Adipose tissue (tissue), 3 donors: ENCODE data around the gene PNRC2. TPM values are rescaled to one million over a fixed set of nuclear protein-coding genes. Genes with fewer than 3 reads are reported as not detected.

Experiments
- H3K27ac ChIP-seq: one replicate; pipeline ENCODE4 v1.5.1; 2013; ENCODE audit warnings: low read depth, low read length
- WGBS, 3 donors: extraction: QIAGEN DNeasy Blood & Tissue Kit; methylation state at CpG; one replicate each; pipeline ENCODE4 v1.1.7; 2013; 5-methylcytosine and 5-hydroxymethylcytosine counted together
- polyA plus RNA-seq, 3 donors: library from polyadenylated mRNA; stranded (reverse); fragments of 200-250 nt; gene quantifications; one replicate each; pipeline ENCODE4 v1.2.3, GENCODE V29; 2013
- donor health status: healthy with polysubstance abuse.
- donor health status: Bipolar disorder and iron deficiency.
- donor health status: healthy.

Gene PNRC2, protein sequence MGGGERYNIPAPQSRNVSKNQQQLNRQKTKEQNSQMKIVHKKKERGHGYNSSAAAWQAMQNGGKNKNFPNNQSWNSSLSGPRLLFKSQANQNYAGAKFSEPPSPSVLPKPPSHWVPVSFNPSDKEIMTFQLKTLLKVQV
- polyA plus RNA-seq, result 100 to 1,000 TPM in 1 of 3 donors, 10 to 100 TPM in 2; 27.6 to 113 (median 85.2) TPM

GRCh38 chr1:23959461-23960290 lies at the start of gene PNRC2:
TSS of gene PNRC2 (plus strand) at chr1:23959828. CDS start at chr1:23961458, 1,630 bp downstream.
- peak within 1 kb of the TSS; percentile 82 for H3K27ac ChIP-seq
- 0 to 1% (median 1%) methylated on average over 77 to 84 of the region's 84 CpGs for WGBS, 3 donors

- 92 to 94% (median 92%) methylated on average over 8 of the region's 8 CpGs for WGBS, 3 donors
- no peak overlapping the region for H3K27ac ChIP-seq
Observed at GRCh38 chr1:23910144-23910543, 49.5 kb upstream of the PNRC2 start.

- no peak overlapping the region for H3K27ac ChIP-seq
- 65 to 72% (median 66%) methylated on average over 11 of the region's 11 CpGs for WGBS, 3 donors
Observed at GRCh38 chr1:23910553-23911246, 48.9 kb upstream of the PNRC2 start.

DNA sequence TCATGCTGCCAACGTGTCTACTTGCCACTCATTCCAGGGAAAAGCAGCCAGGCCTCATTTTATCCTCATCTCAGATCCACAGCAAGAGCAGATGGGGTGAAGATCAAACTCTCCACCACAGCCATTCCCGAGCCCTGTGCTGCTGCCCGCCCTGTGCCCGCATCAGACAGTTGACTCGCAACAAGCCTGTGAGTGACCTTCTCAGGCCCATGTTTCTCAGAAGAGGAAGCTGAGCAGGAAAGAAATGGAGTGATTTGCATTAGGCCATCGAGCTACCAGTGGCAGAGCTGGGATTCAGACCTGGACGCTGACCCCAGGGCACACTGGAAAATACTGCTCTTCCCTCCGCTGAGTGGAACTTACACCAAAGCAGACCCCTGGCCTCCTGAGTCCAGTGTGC lies 47.7 kb upstream of the PNRC2 start:
- WGBS, 3 donors, result 77 to 82% (median 80%) methylated on average over 8 of the region's 8 CpGs
- no peak overlapping the region for H3K27ac ChIP-seq

DNA sequence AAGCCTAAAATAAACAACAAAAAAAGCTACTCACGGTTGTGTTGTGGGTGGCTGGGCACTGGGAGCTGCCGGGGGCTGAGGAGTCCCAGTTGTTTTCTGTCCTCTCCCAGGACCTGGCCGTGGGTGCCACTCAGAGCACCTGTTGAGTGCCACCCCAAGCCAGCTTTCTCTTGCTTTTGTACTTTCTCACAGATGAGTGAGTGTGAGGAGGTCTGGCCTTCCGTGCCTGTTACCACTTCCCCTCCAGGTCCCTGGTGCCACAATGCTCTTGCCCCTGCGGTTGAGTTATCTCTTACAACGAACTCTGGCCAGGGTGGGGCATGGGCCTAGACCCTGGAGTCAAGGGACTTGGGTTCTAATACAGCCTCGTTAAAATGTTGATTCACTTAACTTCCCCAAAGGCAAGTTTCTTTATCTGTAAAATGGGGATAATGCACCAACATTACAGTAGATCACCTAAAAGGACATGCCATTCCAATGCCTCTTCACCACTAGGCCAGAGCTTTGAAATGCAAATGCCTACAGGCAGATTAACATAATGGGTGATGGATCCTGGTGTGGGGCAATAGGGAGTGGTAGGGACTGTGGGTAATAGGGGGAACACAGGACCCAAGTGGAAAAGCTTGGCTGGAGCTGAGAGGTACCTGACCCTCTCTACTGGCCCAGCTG lies 46.3 kb upstream of the PNRC2 start, which contains the start of gene CNR2:
Gene CNR2, minus strand, starts transcription at position 151 of the 669 bp plus-strand sequence. CDS start 37,745 bp downstream, outside the sequence.
- WGBS, 3 donors, result 47 to 77% (median 63%) methylated on average over 7 of the region's 7 CpGs
- no peak within 1 kb of the TSS for H3K27ac ChIP-seq

GRCh38 chr1:23914921-23915320 lies 44.7 kb upstream of the PNRC2 start:
- 97 to 98% (median 98%) methylated on average over 4 of the region's 4 CpGs for WGBS, 3 donors
- no peak overlapping the region for H3K27ac ChIP-seq

GRCh38 chr1:23915466-23915865 lies 44.2 kb upstream of the PNRC2 start:
- no peak overlapping the region for H3K27ac ChIP-seq
- WGBS, 3 donors, result 96 to 99% (median 97%) methylated on average over 5 of the region's 5 CpGs

DNA sequence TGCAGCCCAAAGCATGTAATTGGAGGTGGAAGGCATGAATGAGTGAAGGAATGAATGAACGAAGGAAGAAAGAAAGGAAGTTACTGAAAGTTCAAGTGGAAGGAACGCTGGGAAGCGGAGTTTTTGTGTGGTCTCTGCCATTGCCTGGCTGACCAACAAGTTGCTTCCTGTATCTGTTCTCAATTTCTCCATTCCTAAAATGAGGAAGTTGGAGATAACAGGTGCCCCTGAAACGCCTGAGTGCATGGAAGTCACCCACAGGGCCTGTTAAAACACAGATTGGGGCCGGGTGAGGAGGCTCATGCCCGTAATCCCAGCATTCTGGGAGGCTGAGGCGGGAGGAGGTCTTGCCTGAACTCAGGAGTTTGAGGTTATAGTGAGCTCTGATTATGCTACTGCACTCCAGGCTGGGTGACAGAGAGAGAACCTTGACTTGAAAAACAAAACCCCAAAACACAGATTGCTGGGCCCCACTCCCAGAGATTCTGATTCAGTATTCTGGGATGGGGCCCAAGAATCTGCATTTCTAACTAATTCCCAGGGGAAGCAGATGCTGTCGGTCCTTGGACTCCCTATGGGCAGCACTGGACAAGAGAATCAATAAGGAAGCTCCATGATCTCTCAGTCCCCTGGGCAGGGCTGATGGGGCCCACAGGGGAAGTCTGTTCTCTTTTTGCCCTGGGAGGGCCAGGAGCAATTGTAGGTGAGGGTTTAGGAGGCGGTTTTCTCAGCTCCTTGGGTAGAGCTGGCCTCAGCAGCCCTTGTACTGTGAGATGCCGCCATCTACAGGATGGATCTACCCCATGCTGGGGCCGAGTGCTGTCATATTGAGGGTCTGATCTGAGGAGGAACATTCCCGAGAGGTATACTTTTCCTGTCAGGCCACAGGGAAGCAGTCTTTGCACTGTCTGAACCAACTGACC lies 43.2 kb upstream of the PNRC2 start:
- WGBS, 3 donors, result 31 to 49% (median 42%) methylated on average over 12 of the region's 12 CpGs
- H3K27ac ChIP-seq, result no peak overlapping the region

- 81 to 87% (median 85%) methylated on average over 8 of the region's 8 CpGs for WGBS, 3 donors
Observed at GRCh38 chr1:23922321-23922943, 37.2 kb upstream of the PNRC2 start.

GRCh38 chr1:23923592-23924499 lies 35.8 kb upstream of the PNRC2 start:
- 32 to 42% (median 37%) methylated on average over 8 of the region's 8 CpGs for WGBS, 3 donors
- no peak overlapping the region for H3K27ac ChIP-seq

More at GRCh38 chr1:23922321-23922943, 37.2 kb upstream of the PNRC2 start:
- H3K27ac ChIP-seq, result no peak overlapping the region

DNA sequence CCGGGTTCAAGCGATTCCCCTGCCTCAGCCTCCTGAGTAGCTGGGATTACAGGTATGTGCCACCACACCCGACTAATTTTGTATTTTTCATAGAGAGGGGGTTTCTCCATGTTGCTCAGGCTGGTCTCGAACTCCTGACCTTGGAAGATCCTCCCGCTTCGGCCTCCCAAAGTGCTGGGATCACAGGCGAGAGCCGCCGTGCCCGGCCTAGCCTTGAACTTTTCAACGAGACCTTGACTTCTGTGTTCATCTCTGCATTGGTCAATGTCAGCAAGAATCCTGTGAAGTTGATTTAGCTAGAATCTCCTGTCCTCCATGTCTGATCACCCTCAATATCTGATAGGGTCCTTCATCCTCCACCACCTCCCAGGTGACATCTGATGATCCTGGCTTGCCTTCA lies 35.0 kb upstream of the PNRC2 start:
- H3K27ac ChIP-seq, result no peak overlapping the region
- WGBS, 3 donors, result 92 to 95% (median 95%) methylated on average over 11 of the region's 11 CpGs

- 81 to 93% (median 87%) methylated on average over 3 of the region's 3 CpGs for WGBS, 3 donors
- H3K27ac ChIP-seq, result no peak overlapping the region
Observed at GRCh38 chr1:23925279-23925678, 34.3 kb upstream of the PNRC2 start.

- 69 to 70% (median 70%) methylated on average over 1 of the region's 1 CpG for WGBS, 3 donors
- H3K27ac ChIP-seq, result no peak overlapping the region
Observed at GRCh38 chr1:23927097-23927496, 32.5 kb upstream of the PNRC2 start.

GRCh38 chr1:23928789-23929188 lies 30.8 kb upstream of the PNRC2 start:
- H3K27ac ChIP-seq, result no peak overlapping the region
- WGBS, 3 donors, result 80 to 85% (median 84%) methylated on average over 4 of the region's 4 CpGs

- 83 to 86% (median 85%) methylated on average over 5 of the region's 5 CpGs for WGBS, 3 donors
- no peak overlapping the region for H3K27ac ChIP-seq
Observed at GRCh38 chr1:23930270-23930669, 29.4 kb upstream of the PNRC2 start.

DNA sequence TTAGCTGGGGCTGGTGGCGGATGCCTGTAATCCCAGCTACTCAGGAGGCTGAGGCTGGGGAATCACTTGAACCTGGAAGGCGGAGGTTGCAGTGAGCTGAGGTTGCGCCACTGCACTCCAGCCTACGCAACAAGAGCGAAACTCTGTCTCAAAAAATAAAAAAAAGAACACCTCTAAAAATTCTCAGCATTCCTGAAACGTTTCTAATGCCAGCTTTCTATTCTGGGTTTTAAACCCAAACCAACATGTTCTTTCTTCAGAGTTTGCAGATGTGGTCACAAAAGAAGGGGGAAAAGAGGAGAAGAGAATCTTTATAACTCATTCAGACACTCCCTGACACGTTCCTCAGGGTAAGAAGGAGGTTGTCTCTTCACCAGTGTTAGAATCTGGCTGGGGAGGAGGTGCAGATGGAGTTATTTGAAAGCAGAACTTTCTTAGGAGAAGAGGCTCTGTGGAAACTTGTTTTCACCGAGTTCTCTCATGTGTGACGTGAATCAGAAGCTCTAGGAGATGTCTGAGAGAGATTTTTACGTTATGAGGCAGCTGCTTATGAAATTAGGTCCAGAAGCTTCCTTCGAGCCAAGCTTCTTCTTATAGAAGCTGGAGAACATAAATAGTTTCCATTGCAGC lies 28.7 kb upstream of the PNRC2 start:
- no peak overlapping the region for H3K27ac ChIP-seq
- WGBS, 3 donors, result 47 to 69% (median 52%) methylated on average over 11 of the region's 11 CpGs
